Cortex of kidney (tissue), 1 donor: ENCODE data around the gene INPP5A.
"Not testable (repeated sequence)": the region's sequence is repeated elsewhere in the genome, so short reads cannot be mapped to it uniquely, and the experiment has no call there.

Experiments used
- DNase-seq: peaks from one replicate; lab custom pipeline; 2025; lab: John Stamatoyannopoulos, UW

The INPP5A gene

GRCh38 chr10:132595021-132595420, 57.4 kb downstream of the INPP5A start:
- DNase-seq, result no peak

GRCh38 chr10:132595854-132596253, 58.3 kb downstream of the INPP5A start:
- DNase-seq, result no peak

- no peak for DNase-seq
These were observed 59.2 kb downstream of the INPP5A start for GRCh38 chr10:132596742-132597279.

GRCh38 chr10:132597654-132598053, 60.1 kb downstream of the INPP5A start:
- no peak for DNase-seq

GRCh38 chr10:132599023-132599618, 61.5 kb downstream of the INPP5A start:
- DNase-seq, result not testable (repeated sequence)

- no peak for DNase-seq
These were observed 62.1 kb downstream of the INPP5A start for GRCh38 chr10:132599732-132600131.

GRCh38 chr10:132600416-132600815, 62.8 kb downstream of the INPP5A start:
- DNase-seq, result no peak

- no peak for DNase-seq
These were observed 64.0 kb downstream of the INPP5A start for GRCh38 chr10:132601567-132601966.

GRCh38 chr10:132602614-132603013, 65.0 kb downstream of the INPP5A start:
- DNase-seq, result no peak

- DNase-seq, result no peak
These were observed 66.4 kb downstream of the INPP5A start for GRCh38 chr10:132603851-132604533.

GRCh38 chr10:132604686-132605085, 67.1 kb downstream of the INPP5A start:
- no peak for DNase-seq

GRCh38 chr10:132605390-132605789, 67.8 kb downstream of the INPP5A start:
- no peak for DNase-seq

- DNase-seq, result no peak
These were observed 68.5 kb downstream of the INPP5A start for GRCh38 chr10:132606031-132606491.

GRCh38 chr10:132606536-132607316, 69.1 kb downstream of the INPP5A start:
- DNase-seq, result no peak

- DNase-seq, result no peak
These were observed 69.9 kb downstream of the INPP5A start for GRCh38 chr10:132607491-132607890.

GRCh38 chr10:132607961-132608495, 70.4 kb downstream of the INPP5A start:
- DNase-seq, result no peak

- DNase-seq, result no peak
These were observed 71.1 kb downstream of the INPP5A start for GRCh38 chr10:132608511-132609195.

GRCh38 chr10:132609211-132609610, 71.6 kb downstream of the INPP5A start:
- no peak for DNase-seq

GRCh38 chr10:132610071-132610701, 72.6 kb downstream of the INPP5A start:
- no peak for DNase-seq

- DNase-seq, result no peak
These were observed 73.7 kb downstream of the INPP5A start for GRCh38 chr10:132611026-132611910.
